Epidermal melanocyte (primary cell): Measurements from ENCODE around the gene EMX1.

Experiments used
- DNase-seq: peaks from one replicate; pipeline ENCODE4 v3.0.0; 2011; ENCODE audit warnings: low spot score; ENCODE audit not compliant: insufficient read length

The EMX1 gene

GRCh38 chr2:72975017-72975416 is 57.7 kb downstream of the EMX1 start:
- no peak for DNase-seq

- DNase-seq, result no peak
These were observed 62.6 kb downstream of the EMX1 start for GRCh38 chr2:72979896-72980295.

- DNase-seq, result no peak
These were observed 63.4 kb downstream of the EMX1 start for GRCh38 chr2:72980535-72981217.

- no peak for DNase-seq
These were observed 64.2 kb downstream of the EMX1 start for GRCh38 chr2:72981536-72981935.

- DNase-seq, result no peak
These were observed 64.9 kb downstream of the EMX1 start for GRCh38 chr2:72982219-72982618.

GRCh38 chr2:72982781-72983499 is 65.6 kb downstream of the EMX1 start:
- DNase-seq, result no peak

GRCh38 chr2:72983500-72984161 is 66.3 kb downstream of the EMX1 start:
- no peak for DNase-seq

- DNase-seq, result no peak
These were observed 66.9 kb downstream of the EMX1 start for GRCh38 chr2:72984172-72984671.
